Stimulated activated CD4-positive, alpha-beta T cell treated with anti-CD3 and anti-CD28 coated beads, Interleukin-2, amount 100 ng/mL, for 24 hours (primary cell): ENCODE data around the gene EFCAB13.

ENCODE experiments used
- DNase-seq, 2 donors: peaks; one replicate each; pipeline ENCODE4 v3.0.0-alpha.2; 2020

Gene EFCAB13

DNA sequence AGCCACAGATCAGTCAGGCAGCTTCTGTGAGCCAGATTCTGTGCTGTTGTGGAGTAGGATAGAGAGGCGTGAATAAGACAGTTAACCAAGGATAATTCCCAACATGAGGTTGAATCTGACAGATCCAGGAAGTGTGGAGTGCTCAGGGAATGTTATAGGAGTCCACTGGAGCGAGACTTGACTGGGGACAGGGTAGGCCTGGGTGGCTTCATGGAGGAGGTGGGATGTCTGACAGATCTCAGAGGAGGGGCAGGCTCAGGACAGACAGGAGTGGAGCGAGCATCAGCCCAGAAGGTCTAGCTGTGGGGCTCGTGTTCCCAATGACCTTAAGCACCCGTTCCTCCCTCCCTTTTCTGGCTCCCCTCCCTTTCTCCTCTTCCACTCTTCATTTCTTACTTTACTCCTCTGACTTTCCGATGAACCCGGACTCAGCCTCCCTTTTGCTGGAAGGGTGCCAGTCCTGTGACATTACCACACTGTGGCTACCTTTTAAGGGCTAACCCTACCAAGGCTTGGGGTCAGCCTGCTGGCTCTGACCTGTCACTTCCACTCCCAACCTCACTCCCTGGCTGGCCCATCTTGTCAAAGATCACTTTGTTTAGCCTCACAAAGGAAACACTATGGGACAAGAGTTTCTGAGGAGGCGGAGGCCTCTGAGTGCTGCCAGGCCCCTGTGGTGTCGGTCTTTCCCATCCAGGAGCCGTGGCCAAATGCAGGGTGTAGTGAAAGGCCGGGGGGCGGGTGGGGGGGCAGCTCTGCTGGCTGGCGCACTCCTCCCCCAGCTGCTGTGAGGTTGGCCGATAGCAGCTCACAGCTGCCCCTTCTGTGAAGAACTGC lies 28.5 kb upstream of the EFCAB13 start:
- no peak for DNase-seq

DNA sequence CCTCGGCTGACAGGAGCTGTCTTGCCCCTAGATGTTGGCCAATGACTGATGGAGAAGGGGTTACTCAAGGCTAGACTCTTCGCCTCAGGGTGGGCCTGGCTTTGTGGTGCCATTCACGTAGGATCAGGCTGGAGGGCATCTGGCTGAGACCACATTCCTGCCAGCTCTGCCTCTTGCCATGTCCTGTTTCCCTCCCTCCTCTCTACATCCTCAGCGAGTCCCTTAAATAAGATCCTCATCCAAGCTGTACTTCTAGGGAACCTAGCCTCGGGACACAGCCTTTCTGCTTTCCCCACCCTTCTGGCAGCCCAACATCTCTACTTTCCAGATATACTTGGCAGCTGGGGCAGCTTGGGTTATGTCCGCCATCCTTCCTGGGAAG lies 27.9 kb upstream of the EFCAB13 start:
- no peak for DNase-seq

DNA sequence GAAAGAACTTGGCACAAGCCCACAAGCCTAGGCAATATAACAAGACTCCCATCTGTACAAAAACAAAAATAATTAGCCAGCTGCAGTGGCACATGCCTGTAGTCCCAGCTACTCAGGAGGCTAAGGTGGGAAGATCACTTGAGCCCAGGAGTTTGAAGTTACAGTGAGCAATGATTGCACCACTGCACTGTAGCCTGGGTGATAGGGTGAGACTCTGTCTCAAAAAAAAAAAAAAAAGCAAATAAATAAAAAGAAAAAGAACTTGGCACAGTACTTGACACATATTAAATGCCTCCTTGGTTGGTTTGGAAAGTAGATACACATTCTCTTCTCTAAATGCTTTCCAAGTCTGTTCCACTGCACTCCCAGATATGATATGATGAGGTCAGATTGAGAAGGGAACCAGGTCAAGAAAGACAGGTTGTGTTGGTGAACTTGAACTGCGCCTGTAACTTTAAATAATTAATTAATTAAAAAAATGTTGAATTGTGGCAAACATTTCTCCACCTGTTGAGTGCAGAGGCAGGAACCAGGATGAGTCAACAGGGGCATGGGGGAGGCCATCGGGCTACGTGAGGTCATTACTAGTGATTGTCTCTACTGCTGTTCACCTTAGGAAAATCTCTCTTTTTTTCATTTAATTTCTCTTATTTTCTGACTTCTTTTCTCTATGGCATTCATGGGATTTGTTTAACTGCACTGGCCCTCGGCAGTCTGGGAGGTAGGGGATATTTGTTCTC lies 25.9 kb upstream of the EFCAB13 start:
- DNase-seq = no peak

DNA sequence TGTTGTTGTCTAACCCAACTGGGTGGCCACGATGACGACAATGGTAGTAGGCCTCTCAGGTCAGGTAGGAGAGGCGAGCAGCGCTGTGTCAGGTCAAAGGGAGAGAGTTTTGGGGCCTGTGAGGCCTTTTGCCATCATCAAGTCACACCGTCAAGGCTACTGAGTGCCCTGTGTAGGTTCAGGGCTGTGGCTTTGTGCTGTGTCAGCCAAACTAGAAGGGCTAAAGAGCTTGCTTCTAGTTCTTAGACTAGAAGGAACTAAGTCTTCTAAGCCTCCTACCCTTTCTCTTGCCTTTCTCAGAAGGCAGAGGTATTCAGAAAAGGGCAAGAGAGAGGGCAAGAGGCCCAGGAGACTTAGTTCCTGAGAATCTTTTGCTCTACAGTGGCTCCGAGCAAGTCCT lies 25.0 kb upstream of the EFCAB13 start:
- no peak for DNase-seq

DNA sequence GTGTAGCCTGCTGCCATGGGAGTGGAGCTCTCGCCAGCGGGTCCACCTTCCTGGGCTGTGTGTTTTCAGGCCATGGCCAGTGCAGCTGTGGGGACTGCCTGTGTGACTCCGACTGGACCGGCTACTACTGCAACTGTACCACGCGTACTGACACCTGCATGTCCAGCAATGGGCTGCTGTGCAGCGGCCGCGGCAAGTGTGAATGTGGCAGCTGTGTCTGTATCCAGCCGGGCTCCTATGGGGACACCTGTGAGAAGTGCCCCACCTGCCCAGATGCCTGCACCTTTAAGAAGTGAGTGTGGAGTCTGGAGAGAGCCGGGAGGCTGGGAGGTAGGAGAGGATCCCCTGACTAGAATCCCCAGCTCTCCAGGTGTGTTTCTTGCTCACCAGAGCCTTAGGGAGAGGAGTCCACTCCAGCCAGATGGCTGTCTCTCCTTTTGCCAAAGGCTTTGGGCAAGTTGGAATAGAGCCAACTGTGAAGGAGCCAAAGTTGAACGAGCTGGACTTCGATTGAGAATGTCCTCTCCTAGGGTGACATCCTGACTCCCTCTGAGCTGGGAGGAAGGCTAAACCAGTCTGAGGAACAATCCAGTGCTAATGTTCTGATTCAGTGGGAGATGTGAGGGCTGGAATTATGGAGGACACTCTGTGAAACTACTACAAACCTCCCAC lies 24.4 kb upstream of the EFCAB13 start:
- no peak for DNase-seq

DNA sequence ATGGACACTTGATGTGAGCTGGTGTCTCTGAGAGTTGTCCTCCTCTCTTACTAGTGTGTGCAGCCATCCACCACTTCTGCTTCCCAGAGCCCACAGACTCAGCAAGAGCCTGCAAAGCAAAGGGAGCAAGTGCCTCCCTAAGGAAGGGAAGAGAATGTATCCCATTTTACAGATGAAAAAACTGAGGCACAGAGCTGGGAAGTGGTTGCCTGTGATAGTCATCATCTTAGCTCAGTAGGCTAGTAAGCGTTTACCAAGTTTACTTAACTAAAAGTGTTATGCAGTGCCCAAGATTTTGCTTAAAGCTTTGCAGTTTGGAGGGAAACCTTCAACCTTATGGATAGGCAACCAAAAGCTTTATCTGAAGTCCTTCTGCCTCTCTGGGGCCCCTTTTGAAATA lies 23.0 kb upstream of the EFCAB13 start:
- DNase-seq = no peak

DNA sequence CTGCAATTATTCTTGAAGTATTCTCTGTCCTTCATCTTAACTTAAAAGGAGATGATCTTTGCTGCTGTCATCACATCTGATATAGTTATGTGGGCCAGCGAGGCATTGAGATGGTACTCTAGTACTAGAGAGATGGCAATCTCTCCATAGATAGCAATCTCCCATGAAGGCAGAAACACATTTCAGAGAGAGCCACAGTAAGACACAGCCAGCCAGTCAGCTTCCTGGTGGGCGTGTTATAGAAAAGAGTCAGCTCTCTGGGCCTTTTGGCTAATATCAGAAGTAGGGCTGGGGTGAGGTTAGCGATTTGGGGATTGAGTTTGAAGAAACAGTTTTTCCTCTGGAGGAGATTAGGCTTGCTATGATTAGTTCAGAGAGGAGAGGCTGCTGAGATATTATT lies 22.6 kb upstream of the EFCAB13 start:
- DNase-seq = no peak

DNA sequence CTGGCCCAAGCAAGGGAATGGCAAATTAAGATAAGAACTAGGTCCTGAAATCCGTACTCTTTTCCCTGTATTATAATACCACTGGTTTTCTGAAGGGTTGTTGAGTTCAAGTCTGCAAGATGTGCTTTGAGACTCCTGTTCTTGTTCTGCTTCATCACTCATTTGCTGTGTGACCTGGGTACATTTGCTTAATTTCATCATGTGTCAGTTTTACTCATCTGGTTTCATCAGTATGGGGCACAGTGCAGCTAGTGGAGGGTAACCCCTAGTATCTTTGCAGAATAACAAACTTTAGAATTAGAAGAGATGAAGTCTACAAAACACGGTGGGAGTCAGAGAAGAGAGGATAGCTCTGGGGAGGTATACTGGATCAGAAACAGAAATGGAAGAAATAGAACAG lies 21.9 kb upstream of the EFCAB13 start:
- no peak for DNase-seq

DNA sequence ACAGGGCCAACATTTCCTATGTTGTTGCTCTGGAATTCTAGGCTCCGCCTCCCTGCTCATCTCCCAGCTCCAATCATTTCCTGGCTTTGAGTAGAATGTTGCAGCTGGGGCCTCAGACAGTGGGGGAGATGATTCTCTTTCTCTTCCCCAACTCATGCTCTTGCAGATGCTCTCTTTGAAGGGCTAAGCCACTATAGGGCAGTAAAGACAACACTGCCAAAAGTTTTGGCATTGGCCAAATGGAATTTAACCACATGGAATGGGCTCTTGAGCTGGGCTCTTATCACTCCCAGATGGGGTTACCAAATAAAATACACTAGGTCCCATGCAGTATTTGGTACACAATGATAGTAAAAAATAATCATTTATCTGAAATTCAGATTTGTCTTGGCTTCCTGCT lies 19.6 kb upstream of the EFCAB13 start:
- DNase-seq = no peak

DNA sequence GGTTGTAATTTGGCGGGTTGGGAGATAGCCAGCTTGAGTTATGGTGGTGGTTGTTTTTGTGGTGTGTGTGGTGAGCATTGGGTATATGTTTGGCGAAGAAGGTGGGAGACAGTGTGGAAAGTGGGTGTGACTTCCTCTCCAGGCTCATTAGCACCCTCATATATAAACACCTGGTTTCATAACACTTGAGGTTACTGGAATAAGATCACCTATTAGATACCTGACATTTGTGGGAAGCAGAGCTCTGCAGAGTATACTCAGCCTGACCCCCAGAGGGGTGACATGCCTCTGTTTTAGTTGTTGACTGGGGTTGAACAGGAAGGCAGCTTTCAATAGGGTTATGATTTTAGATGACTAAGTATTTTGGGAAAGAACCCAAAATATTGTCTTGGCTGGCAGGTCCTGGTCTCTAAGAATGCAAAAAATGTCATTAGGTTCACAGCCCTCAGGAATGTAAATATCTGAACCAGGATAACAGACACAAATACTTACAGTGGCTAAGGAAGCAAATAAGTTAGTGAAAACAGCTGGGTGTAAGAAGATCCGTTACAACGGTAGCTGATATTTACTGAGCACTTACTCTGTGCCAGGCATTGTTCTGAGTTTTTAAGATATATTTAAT lies 18.3 kb upstream of the EFCAB13 start:
- DNase-seq = no peak

DNA sequence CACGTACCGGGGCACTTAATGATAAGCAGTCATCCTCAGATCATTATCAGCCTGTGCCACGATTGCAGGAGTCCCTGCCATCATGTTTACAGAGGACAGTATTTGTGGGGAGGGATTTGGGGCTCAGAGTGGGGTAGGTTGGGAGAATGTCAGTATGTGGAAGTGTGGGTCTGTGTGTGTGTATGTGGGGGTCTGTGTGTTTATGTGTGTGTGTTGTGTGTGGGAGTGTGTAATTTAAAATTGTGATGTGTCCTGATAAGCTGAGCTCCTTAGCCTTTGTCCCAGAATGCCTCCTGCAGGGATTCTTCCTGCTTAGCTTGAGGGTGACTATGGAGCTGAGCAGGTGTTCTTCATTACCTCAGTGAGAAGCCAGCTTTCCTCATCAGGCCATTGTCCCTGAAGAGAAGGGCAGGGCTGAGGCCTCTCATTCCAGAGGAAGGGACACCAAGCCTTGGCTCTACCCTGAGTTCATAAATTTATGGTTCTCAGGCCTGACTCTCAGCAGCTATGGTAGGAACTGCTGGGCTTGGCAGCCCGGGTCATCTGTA lies 13.5 kb upstream of the EFCAB13 start:
- no peak for DNase-seq

DNA sequence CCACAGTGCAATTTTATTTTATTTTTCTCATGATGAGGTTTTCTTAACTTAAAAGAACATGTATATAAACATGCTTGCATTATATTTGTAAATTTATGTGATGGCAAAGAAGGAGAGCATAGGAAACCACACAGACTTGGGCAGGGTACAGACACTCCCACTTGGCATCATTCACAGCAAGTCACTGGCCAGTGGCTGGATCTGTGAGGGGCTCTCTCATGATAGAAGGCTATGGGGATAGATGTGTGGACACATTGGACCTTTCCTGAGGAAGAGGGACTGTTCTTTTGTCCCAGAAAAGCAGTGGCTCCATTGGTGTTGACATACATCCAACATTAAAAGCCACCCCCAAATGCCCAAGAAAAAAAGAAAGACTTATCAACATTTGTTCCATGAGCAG lies 12.3 kb upstream of the EFCAB13 start:
- no peak for DNase-seq

DNA sequence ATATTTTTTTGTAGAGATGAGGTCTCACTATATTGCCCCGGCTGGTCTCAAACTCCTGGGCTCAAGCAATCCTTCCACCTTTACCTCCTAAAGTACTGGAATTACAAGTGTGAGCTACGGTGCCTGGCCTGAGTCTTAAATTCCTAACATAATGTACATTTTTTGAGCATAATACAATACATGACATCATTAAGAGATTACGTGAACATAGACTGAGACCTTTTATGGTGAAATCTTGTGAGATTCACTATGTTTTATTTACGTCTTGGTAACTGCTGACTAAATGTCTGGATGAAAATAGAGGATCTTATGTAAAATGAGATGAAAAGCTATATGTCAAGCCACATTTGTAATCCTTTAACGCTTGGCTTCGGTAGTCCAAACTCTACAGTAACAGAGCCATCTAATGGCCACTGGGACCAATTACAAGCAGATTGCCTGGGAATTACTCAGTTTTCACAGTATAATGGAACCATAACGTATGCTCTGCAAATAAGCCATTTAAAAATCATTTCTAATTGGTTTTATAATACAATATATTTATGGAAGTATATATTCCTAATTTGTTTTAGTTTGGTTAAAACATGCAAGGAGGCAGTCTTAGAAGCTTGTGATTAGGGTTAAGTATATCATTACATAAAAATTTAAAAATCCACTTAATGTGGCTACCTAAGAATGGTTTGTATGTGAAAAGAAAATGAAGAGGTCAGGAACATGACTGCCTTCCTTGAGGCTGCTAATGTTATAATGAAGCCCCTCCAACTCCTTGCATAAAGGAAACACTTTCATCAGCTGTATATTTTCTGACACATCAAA lies 8.1 kb upstream of the EFCAB13 start:
- peak; percentile 9 to 28 for DNase-seq

DNA sequence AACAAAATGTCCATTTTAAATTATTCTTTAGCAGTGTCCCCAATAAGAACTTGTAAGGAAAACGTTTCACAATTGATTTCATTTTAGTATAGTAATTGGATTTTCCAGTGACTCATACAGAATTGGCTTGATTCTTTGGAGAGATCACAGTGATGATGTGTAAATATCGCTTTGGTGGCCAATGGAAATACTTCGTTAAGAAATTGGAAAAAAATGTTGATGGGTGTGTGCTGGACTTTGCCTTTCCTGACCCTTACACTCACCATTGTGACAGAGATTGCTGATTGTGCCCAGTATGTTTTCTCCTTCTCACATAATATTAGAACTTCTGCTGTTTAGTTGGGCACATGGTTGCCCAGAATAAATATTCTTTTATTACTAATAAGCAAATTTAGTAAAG lies 7.4 kb upstream of the EFCAB13 start:
- DNase-seq = no peak

DNA sequence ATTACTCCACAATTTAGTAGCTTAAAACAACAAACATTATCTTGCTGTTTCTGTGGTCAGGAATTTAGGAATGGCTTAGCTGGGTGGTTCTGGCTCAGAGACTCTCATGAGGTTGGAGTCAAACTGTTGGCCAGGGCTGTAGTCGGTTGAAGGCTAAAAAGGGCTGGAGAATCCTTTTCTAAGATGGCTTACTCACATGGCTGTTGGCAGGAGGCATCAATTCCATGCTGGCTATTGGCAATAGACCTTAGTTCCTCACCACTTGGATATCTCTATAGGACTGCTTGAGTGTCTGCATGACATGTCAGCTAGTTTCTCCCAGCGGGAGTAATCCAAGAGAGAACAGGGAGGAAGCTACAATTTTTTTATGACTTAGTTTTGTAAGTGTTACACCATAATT lies 6.6 kb upstream of the EFCAB13 start:
- DNase-seq = no peak

DNA sequence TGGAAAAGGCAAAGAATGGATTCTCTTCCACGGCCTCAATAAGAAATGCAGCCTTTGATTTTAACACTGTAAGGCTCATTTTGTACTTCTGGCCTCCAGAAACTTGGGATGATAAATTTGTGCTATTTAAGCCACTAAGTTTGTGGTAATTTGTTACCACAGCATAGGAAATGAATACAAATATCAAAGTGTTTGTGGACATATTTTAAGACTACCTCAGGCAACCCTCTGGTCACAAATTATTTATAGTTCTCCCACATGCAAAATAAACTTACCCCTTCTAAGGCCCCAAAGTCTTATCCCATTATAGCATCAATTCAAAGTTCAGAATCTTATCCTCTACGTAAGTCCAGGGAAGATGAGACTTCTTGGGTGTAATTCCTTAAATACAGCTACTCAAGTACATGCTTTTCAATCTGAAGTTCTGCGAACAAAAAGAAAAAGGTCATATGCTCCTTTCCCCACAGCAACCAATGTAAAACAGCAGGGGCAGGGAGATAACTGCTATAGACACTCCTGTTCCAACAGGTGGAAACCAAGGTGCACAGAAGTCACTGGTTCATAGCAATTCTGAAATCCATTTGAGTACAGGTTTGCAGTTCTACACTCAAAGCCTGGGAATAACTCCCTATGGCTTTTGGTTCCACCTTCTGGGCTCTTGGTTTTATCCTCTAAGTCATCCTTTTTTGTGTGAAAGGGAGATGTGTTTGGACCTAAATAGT lies 5.4 kb upstream of the EFCAB13 start:
- no peak for DNase-seq

DNA sequence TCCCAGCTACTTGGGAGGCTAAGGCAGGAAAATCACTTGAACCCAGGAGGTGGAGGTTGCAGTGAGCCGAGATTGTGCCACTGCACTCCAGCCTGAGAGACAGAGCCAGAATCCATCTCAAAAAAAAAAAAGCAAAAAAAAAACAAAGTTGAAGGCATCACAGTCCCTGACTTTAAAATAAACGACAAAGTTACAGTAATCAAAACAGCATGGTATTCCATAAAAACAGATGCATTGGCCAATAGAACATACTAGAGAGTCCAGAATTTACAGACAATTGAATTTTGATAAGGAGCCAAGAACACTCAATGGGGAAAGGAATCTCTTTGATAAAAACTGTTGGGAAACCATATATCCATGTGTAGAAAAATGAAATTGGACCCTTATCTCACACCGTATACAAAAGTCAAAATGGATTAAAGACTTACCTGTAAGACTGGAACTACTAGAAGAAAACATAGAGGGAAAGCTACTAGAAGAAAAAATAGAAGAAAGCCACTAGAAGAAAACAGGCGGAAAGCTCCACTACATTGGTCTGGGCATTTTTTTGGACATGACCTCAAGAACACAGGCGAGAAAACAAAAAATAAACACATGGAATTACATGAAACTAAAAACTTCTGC lies 2.8 kb upstream of the EFCAB13 start:
- no peak for DNase-seq

DNA sequence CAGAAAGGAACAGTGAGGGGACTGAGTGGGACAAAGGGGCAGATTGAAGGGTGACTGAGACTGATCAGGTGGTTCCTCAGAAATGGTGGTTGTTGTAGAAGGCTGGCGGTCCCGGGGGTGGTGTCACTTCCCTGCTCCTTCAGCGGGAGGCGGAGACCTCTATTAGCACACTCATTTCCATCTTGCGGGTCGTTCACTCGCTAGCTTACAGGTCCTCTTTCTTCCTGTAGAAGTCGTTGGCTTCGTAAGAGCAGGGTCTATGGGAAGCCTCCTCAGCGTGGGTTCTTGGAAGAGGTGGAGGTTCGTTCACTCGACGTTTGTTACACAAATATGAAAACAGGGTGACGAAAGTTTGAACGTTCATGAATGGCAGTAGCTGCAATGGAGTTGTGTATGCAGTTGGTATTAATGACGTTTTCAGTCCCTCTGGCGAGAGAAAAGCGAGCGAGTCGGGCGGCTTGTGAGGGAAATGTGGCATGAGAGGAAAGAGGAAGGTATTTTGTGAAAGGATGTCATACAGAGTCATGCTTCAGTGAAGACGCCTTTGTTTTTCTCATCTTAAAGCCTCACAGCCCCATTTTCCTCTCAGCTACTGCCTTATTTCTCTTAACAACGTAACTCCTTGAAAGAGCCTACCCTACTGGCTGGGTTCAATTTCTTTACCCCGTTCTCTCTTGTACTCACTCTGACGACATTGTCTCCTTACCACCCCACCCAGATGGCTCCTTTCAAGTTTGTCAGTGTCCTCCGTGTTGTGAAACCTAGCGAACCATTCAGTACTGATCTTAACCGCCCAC lies 667 bp downstream of the EFCAB13 start:
- DNase-seq = peak; percentile 51 to 54

DNA sequence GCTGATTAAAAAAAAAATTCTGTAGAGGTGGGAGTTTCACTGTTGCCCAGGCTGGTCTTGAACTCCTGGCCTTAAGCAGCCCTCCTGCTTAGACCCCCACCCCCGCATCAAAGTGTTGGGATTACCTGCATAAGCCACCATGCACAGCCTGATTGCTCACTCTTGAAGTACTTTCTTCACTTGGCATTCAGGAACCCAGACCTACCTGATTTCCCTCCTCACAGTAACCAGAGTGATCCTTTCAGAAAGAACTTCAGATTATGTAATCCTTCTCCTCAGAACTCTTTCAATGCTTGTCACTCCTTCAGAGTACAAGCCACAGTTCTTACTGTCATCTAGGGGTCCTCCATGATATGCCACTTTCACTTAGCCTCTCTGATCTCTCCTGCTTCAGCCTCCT lies 1.4 kb downstream of the EFCAB13 start:
- no peak for DNase-seq

DNA sequence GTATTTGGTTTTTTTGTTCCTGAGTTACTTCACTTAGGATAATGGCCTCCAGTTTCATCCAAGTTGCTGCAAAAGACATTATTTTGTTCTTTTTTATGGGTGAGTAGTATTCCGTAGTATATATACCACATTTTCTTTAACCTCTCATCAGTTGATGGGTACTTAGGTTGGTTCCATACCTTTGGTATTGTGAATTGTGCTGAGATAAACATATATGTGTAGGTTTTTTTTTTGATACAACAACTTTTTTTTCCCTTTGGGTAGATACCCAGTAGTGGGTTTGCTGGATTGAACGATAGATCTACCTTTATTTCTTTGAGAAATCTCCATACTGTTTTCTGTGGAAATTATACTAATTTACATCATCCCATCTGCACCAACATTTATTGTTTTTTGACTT lies 6.8 kb downstream of the EFCAB13 start:
- no peak for DNase-seq
